GM19240 (cell line): ENCODE results near the gene ST8SIA4.

Source experiments
- DNase-seq: peaks from one replicate; pipeline ENCODE4 v3.0.0; 2011; ENCODE audit warnings: low spot score; ENCODE audit not compliant: insufficient read length

The ST8SIA4 gene

DNA sequence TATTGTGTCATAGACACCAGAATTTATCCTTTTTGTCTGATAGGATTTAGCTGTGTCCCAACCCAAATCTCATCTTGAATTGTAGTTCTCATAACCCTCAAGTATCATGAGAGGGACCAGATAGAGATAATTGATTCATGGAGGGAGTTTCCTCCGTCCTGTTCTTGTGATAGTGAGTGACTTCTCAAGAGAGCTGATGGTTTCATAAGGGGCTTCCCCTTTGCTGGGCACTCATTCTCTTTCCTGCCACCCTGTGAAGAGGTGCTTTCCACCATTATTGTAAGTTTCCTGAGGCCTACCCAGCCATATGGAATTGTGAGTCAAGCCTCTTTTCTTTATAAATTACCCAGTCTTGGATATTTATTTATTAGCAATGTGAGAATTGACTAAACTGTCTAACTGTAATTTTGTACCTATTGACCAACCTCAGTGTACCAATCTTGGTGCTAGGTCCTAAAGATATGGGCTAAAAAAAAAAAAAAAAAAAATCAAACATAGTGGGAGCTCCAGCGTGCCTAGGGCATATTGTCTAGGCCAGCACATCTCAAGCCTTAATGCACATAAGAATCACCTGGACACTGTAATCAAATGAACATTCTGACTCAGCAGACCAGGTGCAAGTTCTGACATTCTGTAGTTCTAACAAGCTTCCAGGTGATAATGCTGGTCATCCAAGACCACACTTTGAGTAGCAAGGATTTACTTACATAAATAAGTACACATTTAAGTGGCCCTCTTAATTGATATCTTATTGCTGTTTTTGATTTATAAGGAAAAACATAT lies 30.5 kb downstream of the ST8SIA4 start:
- no peak for DNase-seq

DNA sequence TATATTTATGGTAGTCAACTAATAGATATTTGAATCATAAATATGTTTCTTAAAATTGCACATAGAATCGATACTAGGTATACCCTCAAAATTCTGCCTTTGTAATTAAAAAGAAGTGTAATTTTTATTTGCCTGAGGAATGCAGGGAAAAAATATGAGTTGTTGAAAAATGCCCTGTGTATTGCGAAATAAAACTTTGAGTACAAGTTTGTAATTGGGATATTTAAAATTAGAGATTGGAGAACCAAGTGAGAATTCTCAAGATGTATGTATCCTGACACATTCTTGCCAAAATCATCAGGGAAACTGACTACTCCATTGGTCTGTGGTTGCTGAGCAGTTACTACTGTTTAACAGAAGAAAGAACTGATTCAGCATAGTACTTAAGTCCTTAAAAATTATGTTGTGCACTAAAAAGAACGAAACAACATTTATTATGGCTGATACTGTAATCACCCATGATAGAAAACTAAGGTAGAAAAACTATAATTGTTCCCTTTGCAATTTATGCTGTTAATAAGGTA lies 36.0 kb downstream of the ST8SIA4 start:
- DNase-seq: no peak

DNA sequence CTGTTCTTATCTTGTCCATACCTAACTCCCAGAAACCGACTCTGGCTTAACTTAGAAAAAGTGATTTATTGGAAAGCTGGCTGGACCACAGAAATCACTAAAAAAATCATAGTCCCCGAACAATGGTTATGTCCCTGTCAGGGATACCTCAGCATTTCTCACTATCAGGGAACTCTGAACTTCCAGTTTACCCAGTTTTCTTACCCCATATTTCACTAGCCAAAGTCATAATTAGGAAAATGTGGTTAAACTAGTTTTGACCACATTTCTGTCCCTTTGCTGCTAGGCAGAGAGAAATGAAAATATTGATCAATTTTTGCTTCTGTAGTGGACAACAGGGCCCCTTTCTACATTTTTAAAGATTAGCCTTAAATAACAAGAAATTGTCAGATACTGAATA lies 38.2 kb downstream of the ST8SIA4 start:
- DNase-seq: no peak

DNA sequence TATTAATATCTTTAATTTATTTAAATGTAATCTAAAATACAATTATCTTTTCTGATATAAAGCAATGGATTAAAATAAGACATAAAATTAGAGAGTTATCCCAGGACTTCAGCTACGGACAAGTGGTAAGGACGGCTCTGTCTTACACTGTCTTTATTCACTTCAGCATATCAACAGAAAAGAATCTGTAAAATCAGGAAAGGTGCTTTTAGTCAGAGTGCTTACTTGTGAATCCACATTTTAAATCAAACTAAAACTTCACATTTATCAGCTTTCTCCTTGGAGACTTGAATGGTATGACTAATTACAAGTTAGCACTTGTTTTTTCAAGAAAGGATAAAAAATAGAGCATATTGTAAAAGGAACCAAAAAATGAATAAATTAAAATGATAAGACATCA lies 39.3 kb downstream of the ST8SIA4 start:
- no peak for DNase-seq

DNA sequence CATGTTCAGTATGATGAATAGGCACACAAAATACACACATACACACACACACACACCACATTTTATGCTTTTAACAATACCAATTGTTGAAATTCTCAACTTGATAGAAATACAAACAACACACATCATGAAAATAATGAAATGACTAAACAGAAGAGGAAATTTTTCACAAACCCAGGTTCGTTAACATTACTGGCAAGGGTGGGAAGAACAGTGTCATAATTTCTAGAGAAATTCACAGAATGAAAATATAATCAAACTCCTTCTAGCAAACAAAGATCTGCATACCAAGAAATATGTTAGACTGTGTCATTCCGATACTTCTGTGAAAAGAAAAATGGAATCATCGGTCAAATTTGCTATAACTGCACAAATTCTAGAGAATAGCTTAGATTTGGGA lies 41.9 kb downstream of the ST8SIA4 start:
- DNase-seq: no peak

DNA sequence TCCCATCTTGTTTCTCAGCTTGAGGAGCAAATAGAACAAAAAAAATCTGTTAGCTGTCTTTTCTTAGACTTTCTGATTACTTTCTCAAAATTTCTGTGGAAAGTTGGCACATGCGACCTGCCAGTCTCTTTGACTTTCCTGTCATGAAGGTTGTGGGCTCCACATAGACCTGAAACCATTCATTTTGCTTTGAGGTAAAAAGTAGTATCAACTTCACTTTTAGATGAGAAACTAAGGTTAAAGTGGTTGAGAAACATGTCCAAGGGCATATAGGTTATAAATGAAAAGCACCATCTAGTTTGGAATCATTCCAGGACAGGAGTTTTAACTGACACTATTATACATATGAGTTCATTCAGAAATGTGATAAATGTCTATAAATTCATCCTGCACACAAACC lies 42.7 kb downstream of the ST8SIA4 start:
- DNase-seq: no peak

DNA sequence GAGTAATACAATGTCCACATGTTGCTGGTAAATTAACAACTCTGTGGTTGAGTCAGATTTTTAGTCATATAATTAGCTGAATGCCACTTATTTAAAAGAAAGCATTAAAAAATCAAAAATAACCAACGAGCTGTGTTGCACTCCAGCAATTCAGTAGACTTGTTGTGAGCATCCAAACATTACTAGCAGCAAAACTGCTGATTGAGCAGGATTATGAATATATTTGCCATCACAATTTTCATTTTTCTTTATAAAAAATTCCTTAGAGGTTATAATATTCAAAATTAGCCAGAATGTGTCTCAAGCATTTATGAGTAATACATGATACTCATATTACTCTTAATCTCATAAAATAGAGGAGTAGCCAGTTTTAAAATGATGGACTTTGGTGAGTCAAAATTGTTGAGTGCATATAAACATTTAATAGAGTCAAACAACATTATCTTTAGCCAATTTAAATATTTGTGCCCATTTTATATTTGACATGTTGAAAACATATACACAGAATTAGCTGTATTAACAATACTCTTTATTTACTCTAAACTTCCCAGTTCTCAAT lies 44.0 kb downstream of the ST8SIA4 start:
- DNase-seq: no peak

DNA sequence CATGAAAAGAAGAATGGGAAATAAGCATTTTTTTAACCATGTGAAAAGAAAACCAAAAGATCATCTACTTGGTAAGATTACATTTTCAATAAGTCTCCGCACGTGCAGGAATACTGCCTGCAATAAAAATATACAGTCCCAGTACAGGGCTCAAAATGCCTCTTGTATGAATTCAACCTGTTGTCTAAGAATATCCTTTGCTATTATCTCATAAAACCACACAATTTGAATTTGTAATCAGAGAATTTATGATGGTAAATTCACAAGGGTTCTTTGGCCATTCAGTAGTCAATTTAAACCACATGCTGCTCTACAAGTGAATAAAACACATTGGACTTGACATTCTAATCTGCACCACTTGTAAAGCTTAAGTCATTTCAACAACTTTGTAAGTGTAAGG lies 46.6 kb downstream of the ST8SIA4 start:
- DNase-seq: no peak

DNA sequence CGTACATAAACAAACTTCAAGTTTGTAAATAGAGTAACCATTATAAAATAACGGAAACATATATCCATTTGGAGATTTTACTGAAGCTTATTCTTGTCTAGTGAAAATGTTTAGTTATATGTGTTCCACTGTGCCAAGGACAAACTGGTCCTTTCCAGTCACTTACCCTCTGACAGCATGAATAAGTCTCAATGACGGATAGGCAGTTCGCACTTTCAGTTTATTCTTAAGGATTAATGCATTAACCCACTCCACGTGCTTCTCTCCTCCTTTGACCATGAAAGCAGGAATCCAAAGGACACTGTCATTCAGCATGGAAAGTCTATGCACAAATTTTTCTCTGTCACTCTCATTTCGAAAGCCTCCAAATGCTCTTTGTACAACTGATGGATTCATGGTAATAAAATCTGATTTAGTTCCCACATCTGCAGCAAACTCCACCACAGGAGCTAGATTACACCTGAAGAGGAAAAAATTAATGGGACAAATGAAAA lies 47.1 kb downstream of the ST8SIA4 start:
- no peak for DNase-seq

DNA sequence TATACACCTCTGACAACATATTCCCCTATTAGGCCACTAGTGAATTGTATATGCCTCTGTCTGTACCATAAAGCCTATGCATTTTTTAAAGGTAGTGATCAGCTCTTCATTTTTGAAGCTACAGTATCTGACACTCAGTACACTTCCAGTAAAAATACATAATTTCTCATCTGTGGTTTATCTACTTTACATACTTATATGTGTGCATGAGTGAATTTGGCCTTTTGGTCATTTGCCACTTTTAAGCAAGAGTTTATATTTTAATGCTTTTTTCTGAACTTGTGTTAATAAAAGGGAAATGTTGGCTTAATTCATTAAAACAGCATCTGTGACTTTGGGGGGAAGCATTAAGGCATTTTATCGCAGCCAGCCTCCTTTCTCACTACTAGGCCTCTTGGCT lies 47.8 kb downstream of the ST8SIA4 start:
- DNase-seq: no peak

DNA sequence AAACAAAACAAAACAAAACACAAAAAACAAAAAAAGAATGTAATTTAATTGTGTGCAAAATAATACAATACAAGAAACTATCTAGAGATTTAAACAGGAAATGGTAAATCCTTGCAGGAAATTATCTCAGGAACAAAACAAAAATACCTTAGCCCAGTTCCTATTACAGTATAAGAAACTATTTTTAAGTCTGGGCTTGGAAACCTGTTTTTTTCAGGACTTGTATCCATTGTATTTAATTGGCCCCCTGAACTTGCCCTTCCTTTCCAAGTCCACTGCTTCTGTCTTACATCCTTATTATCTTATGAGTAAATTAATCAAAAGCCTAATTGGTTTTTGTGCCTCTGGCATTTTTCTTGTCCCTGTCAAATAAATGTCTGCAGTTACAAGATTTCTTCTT lies 48.5 kb downstream of the ST8SIA4 start:
- no peak for DNase-seq

DNA sequence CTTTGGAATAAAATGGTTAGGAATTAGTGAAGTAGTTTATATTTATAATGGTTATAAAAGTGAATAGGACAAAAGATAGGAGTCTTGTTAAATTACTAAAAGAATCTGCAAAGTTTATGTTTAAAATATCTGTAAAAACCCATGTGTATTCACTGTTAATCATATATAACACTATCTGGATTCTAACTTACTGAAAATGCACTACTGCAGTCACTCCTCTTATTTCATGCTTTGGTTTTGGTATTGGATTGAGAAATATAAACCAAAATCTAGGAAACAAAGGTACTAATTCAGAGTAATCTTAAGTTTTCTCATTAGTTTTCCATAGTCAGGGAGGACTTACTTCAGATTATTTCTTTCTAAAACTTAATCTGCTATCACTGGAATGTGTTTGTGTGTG lies 49.5 kb downstream of the ST8SIA4 start:
- DNase-seq: no peak

DNA sequence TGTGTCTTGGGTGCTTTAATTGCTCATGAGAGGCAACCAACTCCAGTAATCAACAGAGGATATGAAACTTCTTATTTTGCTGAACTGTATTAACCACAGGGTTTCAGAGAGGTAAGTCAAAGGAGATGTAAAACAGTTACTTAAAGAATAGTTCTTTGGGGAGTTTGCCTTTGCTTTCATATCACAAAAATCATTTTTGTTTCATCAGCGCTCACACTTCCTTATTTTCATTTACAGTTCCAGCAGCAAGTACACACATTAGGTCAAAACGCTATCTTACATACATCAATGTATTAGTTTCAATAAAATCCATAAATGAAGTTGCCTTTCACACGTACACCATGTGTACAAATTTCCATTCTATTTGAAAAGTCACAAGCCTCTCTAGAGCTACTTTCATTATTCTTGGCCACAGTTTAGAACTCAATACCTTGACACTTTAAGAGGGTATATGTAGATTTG lies 50.1 kb downstream of the ST8SIA4 start:
- DNase-seq: no peak

DNA sequence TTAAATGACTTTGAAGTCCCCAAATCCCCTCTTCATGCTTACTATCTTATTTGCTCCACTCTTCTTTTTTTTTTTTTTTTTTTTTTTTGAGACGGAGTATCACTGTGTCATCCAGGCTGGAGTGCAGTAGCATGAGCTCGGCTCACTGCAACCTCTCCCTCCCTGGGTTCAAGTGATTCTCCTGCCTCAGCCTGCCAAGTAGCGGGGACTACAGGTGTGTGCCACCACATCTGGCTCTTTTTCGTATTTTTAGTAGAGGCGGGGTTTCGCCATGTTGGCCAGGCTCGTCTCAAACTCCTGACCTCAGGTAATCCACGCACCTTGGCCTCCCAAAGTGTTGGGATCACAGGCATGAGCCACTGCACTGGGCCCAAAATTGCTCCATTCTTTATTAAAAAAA lies 51.0 kb downstream of the ST8SIA4 start:
- DNase-seq: no peak

DNA sequence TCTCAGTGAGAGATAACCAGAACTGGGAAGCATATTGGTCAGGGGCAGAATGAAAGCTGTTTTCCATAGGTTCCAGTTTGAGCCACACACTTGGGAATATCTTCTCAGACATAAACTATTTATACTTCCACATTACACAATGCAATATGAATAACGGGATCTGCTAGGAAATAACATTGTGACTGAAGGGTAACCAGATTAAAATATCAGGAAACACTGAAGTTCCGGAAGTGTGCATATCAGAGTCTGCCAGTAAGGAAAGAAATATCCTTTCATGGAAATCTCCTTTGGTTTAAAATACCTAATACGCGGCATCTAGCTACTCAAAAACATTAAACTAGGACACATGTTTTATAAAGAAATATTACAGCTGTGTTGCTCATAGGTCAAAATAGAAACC lies 56.3 kb downstream of the ST8SIA4 start:
- no peak for DNase-seq

DNA sequence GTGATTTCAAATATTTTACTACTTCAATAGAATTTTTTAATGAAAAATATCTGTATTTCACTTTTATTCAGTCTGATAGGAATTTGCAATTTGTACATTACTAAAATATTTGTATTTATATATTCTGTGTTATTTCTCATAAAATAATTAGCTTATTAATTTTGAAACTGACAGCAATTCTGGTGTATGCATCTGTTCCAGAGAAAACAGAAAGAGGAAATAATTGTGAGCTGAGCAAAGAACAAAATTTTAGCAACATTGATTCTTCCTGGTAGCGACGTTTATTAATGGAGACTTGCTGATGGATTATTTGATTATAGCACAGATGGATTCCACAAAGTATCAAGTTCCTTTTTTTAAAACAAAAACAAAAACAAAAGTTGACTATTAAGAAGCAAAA lies 61.0 kb downstream of the ST8SIA4 start:
- DNase-seq: no peak

DNA sequence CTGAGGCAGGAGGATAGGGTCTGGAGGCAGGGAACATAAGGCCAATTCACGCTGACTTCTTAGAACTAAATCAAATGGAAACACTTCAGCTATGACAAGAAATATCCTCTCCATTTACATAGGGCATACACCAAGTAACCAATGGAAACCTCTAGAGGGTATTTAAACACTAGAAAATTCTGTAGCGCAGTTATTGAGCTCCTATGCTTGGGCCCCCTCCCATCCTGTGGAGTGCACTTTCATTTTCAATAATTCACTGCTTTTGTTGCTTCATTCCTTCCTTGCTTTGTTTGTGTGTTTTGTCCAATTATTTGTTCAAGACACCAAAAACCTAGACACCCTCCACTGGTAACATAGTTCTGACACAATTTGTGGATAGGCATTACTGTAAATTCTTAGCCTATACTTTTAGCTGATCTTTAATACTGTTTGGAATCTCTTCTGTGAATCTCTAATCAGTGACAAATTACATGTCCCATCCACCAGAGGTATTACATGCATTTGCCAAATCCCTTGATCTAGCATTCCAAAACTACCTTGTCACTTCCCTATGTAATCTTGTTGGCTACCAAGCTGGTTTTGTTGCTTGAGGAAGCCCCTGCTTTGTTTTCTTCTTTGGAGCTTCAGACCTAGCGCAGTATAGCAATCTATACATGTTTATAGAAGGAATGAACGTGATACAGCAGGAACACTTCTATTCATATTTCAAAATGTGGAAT lies 61.6 kb downstream of the ST8SIA4 start:
- no peak for DNase-seq

DNA sequence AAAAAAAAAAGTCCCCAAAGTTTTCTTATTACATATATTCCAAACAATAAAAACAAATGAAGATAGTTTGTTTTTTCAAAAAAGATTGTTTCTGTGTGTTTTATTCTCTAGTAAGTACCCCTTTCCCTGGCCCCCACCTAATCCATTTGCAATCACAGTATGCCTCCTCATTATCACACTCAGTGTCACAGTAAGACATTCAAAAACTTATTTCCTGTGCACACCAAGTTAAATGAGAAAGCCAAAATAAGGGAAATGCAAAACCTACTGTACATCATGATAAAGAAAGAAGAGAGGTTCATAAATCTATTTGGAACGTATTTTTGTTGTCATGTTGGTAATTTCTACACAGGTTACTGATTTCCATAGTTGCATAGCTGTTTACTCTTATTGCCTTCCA lies 62.3 kb downstream of the ST8SIA4 start:
- no peak for DNase-seq

DNA sequence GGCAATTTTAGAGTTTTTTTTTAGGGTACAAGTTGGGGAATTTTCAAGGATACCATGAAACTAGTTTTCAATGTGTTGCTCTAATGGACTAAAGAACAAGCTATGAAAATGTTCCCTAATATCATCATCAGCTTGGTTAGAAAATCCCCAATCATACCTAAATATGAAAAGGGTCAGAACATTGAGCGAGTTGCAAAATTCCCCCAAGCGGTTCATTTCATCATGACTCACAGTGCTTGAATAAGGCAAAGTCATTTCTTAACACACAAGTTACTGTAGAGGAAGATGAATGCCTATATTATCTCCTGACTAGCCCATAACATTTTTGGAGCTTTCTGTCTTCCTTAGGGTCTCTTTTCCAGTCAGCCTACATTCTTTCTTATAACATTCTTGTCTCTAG lies 62.7 kb downstream of the ST8SIA4 start:
- no peak for DNase-seq

DNA sequence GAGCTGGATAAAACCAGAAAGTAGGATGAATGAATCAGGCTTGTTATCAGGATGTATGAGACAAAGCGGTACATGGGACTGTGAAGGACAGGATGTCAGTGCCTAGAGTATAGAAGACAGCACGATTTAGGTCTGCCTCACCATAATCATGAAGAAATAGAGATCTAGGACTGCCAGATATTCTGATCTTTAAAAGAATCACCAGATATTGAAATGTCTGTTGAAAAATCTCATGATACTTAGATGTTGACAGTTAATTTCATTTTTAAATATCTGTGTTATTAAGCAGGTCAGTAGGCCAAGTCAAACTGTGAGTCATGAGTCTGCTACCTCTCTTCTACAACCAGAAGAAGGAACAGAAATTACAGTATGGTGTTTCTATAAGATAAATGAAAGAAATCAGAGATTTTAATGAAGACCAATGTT lies 65.0 kb downstream of the ST8SIA4 start:
- no peak for DNase-seq

DNA sequence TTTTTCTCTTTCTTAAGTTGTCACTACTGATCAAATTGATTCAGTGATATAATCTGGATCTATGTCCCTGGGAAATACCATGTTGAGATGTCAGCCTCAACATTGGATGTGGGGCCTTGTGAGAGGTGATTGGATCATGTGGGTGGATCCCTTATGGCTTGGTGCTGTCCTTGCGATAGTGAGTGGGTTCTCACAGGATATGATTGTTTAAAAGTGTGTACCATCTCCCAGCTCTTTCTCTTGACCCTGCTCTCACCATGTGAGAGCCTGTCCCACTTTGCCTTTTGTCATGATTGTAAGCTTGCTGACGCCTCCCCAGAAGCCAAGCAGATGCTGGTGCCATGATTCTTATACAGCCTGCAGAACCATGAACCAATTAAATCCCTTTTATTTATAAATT lies 68.6 kb downstream of the ST8SIA4 start:
- DNase-seq: no peak
